Tibial artery (tissue), 4 donors: ENCODE results near the gene EPB41L4B.
A peak's percentile ranks its signal among the peaks of the same experiment; 100 is the strongest.

ENCODE experiments used
- DNase-seq, 2 donors: peaks; one replicate each; pipeline ENCODE4 v3.0.0-alpha.2; 2019
- H3K27ac ChIP-seq, 2 donors: fragments of 200-600 bp; sonication (generic) in 1 of 2; 1 replicate in 1 of 2; 2 replicates in 1 of 2; pipeline ENCODE4 v1.5.1; 2018 to 2019; ENCODE audit warnings: mild to moderate bottlenecking in 1 of 2
- H3K27me3 ChIP-seq, 2 donors: fragments of 200-600 bp; sonication (generic) in 1 of 2; one replicate each; pipeline versions ENCODE4 v1.5.1 to v1.6.0; 2016 to 2019
- H3K36me3 ChIP-seq, 3 donors: fragments of 200-600 bp; sonication (generic) in 2 of 3; one replicate each; pipeline ENCODE4 v1.5.1; 2016 to 2019; ENCODE audit warnings: mild to moderate bottlenecking in 2 of 3
- H3K4me1 ChIP-seq, 4 donors: fragments of 200-600 bp; sonication (generic) in 2 of 4; 1 replicate in 3 of 4; 2 replicates in 1 of 4; pipeline ENCODE4 v1.5.1; 2016 to 2019
- H3K4me3 ChIP-seq, 2 donors: fragments of 200-600 bp; sonication (generic) in 1 of 2; 1 replicate in 1 of 2; 2 replicates in 1 of 2; pipeline ENCODE4 v1.5.1; 2018 to 2019; ENCODE audit warnings: mild to moderate bottlenecking in 2 of 2
- H3K9me3 ChIP-seq, 3 donors: fragments of 200-600 bp; sonication (generic) in 1 of 3; one replicate each; pipeline ENCODE4 v1.5.1; 2016 to 2019
- intact Hi-C: fragments of 100-400 bp; cut with DNase I; formaldehyde crosslinking; loops from one replicate; pipeline ENCODE4 v1.15.0; 2023; ENCODE audit warnings: low total_unique reads
- TF ChIP-seq, protein P1 (sequence below), 2 experiments: fragments of 200-600 bp in 1 of 2; fragments of 450-650 bp in 1 of 2; IDR thresholded peaks; one replicate each; pipeline ENCODE4 v1.5.1; 2017 to 2019; ENCODE audit warnings: antibody characterized with exemption in 2 of 2, mild to moderate bottlenecking in 1 of 2, moderate library complexity in 1 of 2

Gene EPB41L4B

DNA sequence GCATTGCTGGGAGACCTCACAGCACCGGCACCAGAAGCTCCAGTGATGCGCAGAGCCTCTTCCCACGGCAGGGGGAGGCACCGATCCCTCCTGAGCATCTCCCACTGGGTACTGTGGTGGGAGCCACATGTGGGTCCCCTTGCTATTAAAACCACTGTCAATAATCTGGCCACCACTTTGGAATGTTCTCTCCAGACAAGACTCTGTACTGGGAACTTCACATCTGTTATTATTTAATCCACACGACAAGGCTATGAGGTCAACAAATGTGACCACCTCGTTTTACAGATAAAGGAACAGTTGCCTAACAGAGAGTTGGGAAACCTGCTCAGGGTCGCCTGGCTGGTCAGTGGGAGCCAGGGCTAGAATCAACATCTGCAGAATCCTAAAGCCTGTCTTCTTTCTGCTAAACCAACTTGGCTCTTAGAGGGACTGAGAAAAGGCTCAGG, 72.7 kb downstream of the EPB41L4B start:
- Histone ChIP-seq H3K27me3 (peaks cover 0 to 6% of the 10 kb centered on the region in 2 donors), H3K4me1 (peaks cover 0 to 4% (median under 1%) of the 10 kb centered on the region in 4 donors), H3K27ac (no peak overlapping the region), H3K36me3 (no peaks in the 10 kb centered on the region), H3K4me3 (no peak overlapping the region), H3K9me3 (no peaks in the 10 kb centered on the region)
- TF ChIP-seq, protein P1, sequence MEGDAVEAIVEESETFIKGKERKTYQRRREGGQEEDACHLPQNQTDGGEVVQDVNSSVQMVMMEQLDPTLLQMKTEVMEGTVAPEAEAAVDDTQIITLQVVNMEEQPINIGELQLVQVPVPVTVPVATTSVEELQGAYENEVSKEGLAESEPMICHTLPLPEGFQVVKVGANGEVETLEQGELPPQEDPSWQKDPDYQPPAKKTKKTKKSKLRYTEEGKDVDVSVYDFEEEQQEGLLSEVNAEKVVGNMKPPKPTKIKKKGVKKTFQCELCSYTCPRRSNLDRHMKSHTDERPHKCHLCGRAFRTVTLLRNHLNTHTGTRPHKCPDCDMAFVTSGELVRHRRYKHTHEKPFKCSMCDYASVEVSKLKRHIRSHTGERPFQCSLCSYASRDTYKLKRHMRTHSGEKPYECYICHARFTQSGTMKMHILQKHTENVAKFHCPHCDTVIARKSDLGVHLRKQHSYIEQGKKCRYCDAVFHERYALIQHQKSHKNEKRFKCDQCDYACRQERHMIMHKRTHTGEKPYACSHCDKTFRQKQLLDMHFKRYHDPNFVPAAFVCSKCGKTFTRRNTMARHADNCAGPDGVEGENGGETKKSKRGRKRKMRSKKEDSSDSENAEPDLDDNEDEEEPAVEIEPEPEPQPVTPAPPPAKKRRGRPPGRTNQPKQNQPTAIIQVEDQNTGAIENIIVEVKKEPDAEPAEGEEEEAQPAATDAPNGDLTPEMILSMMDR (IDR thresholded peaks at IDR 0.05), result no peak
- intact Hi-C loops, result no loop called here
- DNase-seq, result no peak

GRCh38 chr9:109247228-109247627, 73.6 kb downstream of the EPB41L4B start:
- no peak overlapping the region for H3K27ac ChIP-seq
- peaks cover 0 to 6% of the 10 kb centered on the region in 2 donors for H3K27me3 ChIP-seq
- TF ChIP-seq, protein P1 (IDR thresholded peaks at IDR 0.05), result no peak
- no peak for DNase-seq
- H3K36me3 ChIP-seq, result no peaks in the 10 kb centered on the region
- no peak overlapping the region for H3K4me3 ChIP-seq
- intact Hi-C loops, result no loop called here
- H3K9me3 ChIP-seq, result no peaks in the 10 kb centered on the region
- no peaks in the 10 kb centered on the region for H3K4me1 ChIP-seq

- H3K27ac ChIP-seq, result no peak overlapping the region
Measured at GRCh38 chr9:109246533-109246932, 74.3 kb downstream of the EPB41L4B start.

DNA sequence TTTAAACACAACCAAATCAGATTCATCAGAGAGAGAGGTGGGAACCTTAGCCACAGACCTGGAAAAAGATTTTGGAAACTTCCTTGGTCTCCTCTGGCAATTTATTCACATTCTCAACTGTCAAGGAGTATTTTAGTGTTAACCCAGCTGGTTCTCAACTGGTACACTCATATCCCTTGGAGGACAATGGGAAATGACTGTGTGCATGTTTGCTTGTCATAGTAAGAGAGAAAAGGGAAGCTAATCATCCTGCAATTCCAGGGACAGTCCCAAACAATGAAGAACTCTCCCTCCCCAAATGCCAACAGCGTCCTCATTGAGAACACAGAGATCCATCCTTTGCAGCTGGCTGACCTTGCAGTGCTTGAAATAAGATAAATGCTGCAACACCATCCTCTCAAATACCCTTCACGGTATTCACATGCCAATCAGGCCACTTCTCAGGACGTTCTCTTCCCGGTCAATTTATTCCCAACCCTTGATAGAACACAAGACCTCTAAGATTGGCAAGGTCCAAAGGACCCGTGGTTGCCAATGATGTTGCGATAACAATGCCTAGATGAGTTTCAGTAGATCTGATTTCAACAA, 75.5 kb downstream of the EPB41L4B start:
- intact Hi-C loops, result no loop called here
- H3K36me3 ChIP-seq, result no peaks in the 10 kb centered on the region
- no peaks in the 10 kb centered on the region for H3K9me3 ChIP-seq
- no peak overlapping the region for H3K27ac ChIP-seq
- H3K27me3 ChIP-seq, result peaks cover 0 to 6% of the 10 kb centered on the region in 2 donors
- TF ChIP-seq, protein P1 (IDR thresholded peaks at IDR 0.05), result no peak
- no peak overlapping the region for H3K4me3 ChIP-seq
- no peak for DNase-seq
- H3K4me1 ChIP-seq, result no peaks in the 10 kb centered on the region

More at GRCh38 chr9:109246533-109246932, 74.3 kb downstream of the EPB41L4B start:
- Histone ChIP-seq H3K4me3 (no peak overlapping the region), H3K27me3 (peaks cover 0 to 6% of the 10 kb centered on the region in 2 donors), H3K4me1 (no peaks in the 10 kb centered on the region), H3K9me3 (no peaks in the 10 kb centered on the region), H3K36me3 (no peaks in the 10 kb centered on the region)
- TF ChIP-seq, protein P1 (IDR thresholded peaks at IDR 0.05), result no peak
- intact Hi-C loops, result no loop called here
- DNase-seq, result no peak

DNA sequence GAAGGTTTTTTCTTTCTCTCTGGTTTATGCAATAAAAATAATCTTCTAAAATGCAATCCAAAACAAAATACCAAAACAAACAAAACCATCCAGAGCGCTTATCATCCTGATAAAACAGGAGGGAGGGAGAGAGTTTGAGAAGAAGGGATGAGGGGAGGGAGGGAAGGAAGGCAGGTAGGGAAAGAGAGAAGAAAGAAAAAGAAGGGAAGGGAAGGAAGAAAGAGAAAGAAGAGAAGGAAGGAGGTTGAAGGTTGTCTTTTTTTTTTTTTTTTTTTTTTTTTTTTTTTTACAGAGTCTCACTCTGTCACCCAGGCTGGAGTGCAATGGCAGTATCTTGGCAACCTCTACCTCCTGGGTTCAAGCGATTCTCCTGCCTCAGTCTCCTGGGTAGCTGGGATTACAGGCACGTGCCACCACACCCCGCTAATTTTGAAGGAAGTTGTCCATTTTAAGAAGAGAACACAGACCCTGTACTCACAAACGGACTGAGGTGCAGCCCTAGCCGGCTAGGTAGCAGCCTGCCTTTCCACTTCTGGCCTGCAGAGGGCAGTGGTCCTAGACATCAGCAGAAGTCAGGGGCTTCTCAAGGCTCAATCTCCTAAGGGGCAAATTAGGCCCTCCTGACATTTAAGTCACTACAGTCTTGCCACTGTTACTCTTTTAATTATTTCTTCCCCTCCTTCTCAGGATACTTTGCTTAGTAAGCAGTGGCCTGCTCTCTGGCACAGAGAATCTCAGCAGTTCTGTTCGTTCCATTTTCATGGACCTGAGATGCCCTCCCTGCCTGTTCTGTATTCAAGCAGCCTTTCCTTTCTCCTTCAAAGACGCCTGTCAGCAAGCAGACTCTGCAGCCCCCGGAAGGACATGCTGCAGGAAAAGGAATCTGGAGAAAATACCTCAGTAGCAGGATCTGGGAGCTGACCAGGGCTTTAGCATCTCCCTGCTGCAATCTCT, 76.4 kb downstream of the EPB41L4B start:
- intact Hi-C loops, result loop anchor here (5.0 kb wide), 1 partner anchor 78 kb away; the partner anchor contains the start of gene EPB41L4B
- H3K27me3 ChIP-seq, result peaks cover 0 to 6% of the 10 kb centered on the region in 2 donors
- no peaks in the 10 kb centered on the region for H3K9me3 ChIP-seq
- no peak overlapping the region for H3K27ac ChIP-seq
- no peaks in the 10 kb centered on the region for H3K36me3 ChIP-seq
- H3K4me1 ChIP-seq, result no peaks in the 10 kb centered on the region
- no peak overlapping the region for H3K4me3 ChIP-seq
- TF ChIP-seq, protein P1 (IDR thresholded peaks at IDR 0.05), result peak; percentile 74 to 91
- peak; percentile 73 to 75 for DNase-seq
